H1 (cell line): ENCODE results near the gene GNB1. TPM values are rescaled to one million over a fixed set of nuclear protein-coding genes. Genes with fewer than 3 reads are reported as not detected.

Experiments
- CTCF ChIA-PET: fragments of 300-600 bp; sonication (Branson Sonifier 250); formaldehyde crosslinking; loops from one replicate; lab custom pipeline; 2021; ENCODE audit not compliant: partially characterized antibody; lab: Charles Lee
- POLR2A ChIA-PET: fragments of 300-600 bp; sonication (Branson Sonifier 250); formaldehyde crosslinking; loops from one replicate; lab custom pipeline; 2021; ENCODE audit warnings: inconsistent platforms; ENCODE audit not compliant: partially characterized antibody; lab: Charles Lee
- DNase-seq, 2 experiments: peaks; one replicate each; pipeline versions ENCODE4 v3.0.0 to v3.0.0-alpha.2; 2010 to 2022; ENCODE audit warnings: low spot score in 2 of 2, low read depth in 1 of 2, mixed read lengths in 1 of 2
- FAIRE-seq: peaks from 2 replicates; lab custom pipeline; 2011; peaks lifted over from hg19 to GRCh38; lab: Jason Lieb, UNC
- H2AFZ ChIP-seq: 2 replicates; pipeline ENCODE4 v1.8.1; 2012; ENCODE audit warnings: low read length, inconsistent platforms
- H2AK5ac ChIP-seq: 2 replicates; pipeline ENCODE4 v1.6.1; 2013; ENCODE audit warnings: low read depth, low read length
- H2BK120ac ChIP-seq: replicated peaks from 2 replicates; pipeline ENCODE3; 2013; ENCODE audit warnings: low read depth, low read length, inconsistent platforms
- H2BK12ac ChIP-seq: 2 replicates; pipeline ENCODE4 v1.6.1; 2013; ENCODE audit warnings: low read depth, low read length
- H2BK15ac ChIP-seq: 2 replicates; pipeline ENCODE4 v1.6.1; 2013; ENCODE audit warnings: low read length
- H2BK20ac ChIP-seq: 2 replicates; pipeline ENCODE4 v1.6.1; 2013; ENCODE audit warnings: low read length
- H2BK5ac ChIP-seq: 2 replicates; pipeline ENCODE4 v1.6.1; 2013; ENCODE audit warnings: low read depth, low read length
- H3K14ac ChIP-seq: 2 replicates; pipeline ENCODE4 v1.6.1; 2013; ENCODE audit warnings: inconsistent platforms; ENCODE audit not compliant: insufficient read length
- H3K18ac ChIP-seq: 2 replicates; pipeline ENCODE4 v1.6.1; 2013; ENCODE audit warnings: low read length; ENCODE audit errors: extremely low read depth
- H3K23ac ChIP-seq: 2 replicates; pipeline ENCODE4 v1.6.1; 2013; ENCODE audit warnings: inconsistent platforms; ENCODE audit not compliant: insufficient read length
- H3K23me2 ChIP-seq: 2 replicates; pipeline ENCODE4 v1.6.1; 2013; ENCODE audit warnings: low read depth, low read length
- H3K27ac ChIP-seq: 2 replicates; pipeline ENCODE4 v1.6.1; 2011; ENCODE audit warnings: low read depth, low read length, inconsistent platforms
- H3K27me3 ChIP-seq, 4 experiments: replicated peaks in 1 of 4; 1 replicate in 1 of 4; 2 replicates in 3 of 4; pipeline versions ENCODE4 v1.6.1 to v1.8.1; 2011 to 2013; ENCODE audit warnings: low read length in 3 of 4, mild to moderate bottlenecking in 3 of 4, inconsistent platforms in 2 of 4, mixed read lengths in 2 of 4, moderate library complexity in 1 of 4; ENCODE audit not compliant: control insufficient read depth in 3 of 4, insufficient read depth in 3 of 4; ENCODE audit errors: extremely low read depth in 1 of 4
- H3K36me3 ChIP-seq, 4 experiments: 2 replicates each; pipeline versions ENCODE4 v1.6.1 to v1.8.1; 2011 to 2013; ENCODE audit warnings: mild to moderate bottlenecking in 4 of 4, low read length in 3 of 4, moderate library complexity in 2 of 4, control low read depth in 1 of 4, inconsistent platforms in 1 of 4; ENCODE audit not compliant: insufficient read depth in 4 of 4, control insufficient read depth in 2 of 4
- H3K4ac ChIP-seq: replicated peaks from 2 replicates; pipeline ENCODE3; 2013; ENCODE audit warnings: low read length, low read depth, mixed read lengths, inconsistent platforms; ENCODE audit not compliant: insufficient read length
- H3K4me1 ChIP-seq, 4 experiments: replicated peaks in 1 of 4; 1 replicate in 1 of 4; 2 replicates in 3 of 4; pipeline versions ENCODE4 v1.6.1 to v1.8.1; 2011 to 2013; ENCODE audit warnings: low read length in 3 of 4, inconsistent platforms in 2 of 4, mixed read lengths in 1 of 4; ENCODE audit not compliant: insufficient read depth in 4 of 4, control insufficient read depth in 3 of 4
- H3K4me2 ChIP-seq, 2 experiments: 2 replicates each; pipeline versions ENCODE4 v1.6.1 to v1.8.1; 2011 to 2013; ENCODE audit warnings: low read depth in 2 of 2, low read length in 2 of 2, control low read depth in 1 of 2, inconsistent platforms in 1 of 2, mild to moderate bottlenecking in 1 of 2; ENCODE audit not compliant: insufficient read depth in 1 of 2
- H3K4me3 ChIP-seq, 4 experiments: fragments of 200-600, 300-600 bp in 1 of 4; sonication (generic), shearing (Covaris generic), sonication (Bioruptor Twin) in 1 of 4; 2 replicates each; pipeline versions ENCODE4 v1.5.1 to v1.8.1; 2011 to 2016; ENCODE audit warnings: low read length in 4 of 4, low read depth in 3 of 4, control low read depth in 2 of 4, inconsistent platforms in 2 of 4, mild to moderate bottlenecking in 2 of 4, mixed read lengths in 1 of 4, moderate library complexity in 1 of 4; ENCODE audit not compliant: insufficient read depth in 2 of 4; ENCODE audit errors: extremely low read depth in 1 of 4
- H3K56ac ChIP-seq: replicated peaks from 2 replicates; pipeline ENCODE3; 2013; ENCODE audit warnings: low read depth, mild to moderate bottlenecking, mixed read lengths, low read length, inconsistent platforms; ENCODE audit not compliant: insufficient read length
- H3K79me1 ChIP-seq: 2 replicates; pipeline ENCODE4 v1.6.1; 2013; ENCODE audit warnings: low read depth, low read length, control low read depth
- H3K79me2 ChIP-seq, 2 experiments: 2 replicates each; pipeline versions ENCODE4 v1.6.1 to v1.8.1; 2012 to 2013; ENCODE audit warnings: low read length in 2 of 2, mild to moderate bottlenecking in 2 of 2, inconsistent platforms in 1 of 2; ENCODE audit not compliant: insufficient read depth in 2 of 2, control insufficient read depth in 1 of 2
- H3K9ac ChIP-seq, 4 experiments: replicated peaks in 1 of 4; 1 replicate in 1 of 4; 2 replicates in 3 of 4; pipeline versions ENCODE4 v1.6.1 to v1.8.1; 2011 to 2013; ENCODE audit warnings: low read depth in 3 of 4, low read length in 3 of 4, control low read depth in 2 of 4, mild to moderate bottlenecking in 2 of 4, moderate library complexity in 2 of 4, inconsistent platforms in 1 of 4; ENCODE audit errors: extremely low read depth in 1 of 4
- H3K9me3 ChIP-seq, 2 experiments: 2 replicates each; pipeline versions ENCODE4 v1.6.1 to v1.8.1; 2012 to 2013; ENCODE audit warnings: mild to moderate bottlenecking in 2 of 2, moderate library complexity in 2 of 2, control low read depth in 1 of 2, inconsistent platforms in 1 of 2, low read depth in 1 of 2, low read length in 1 of 2, mixed read lengths in 1 of 2; ENCODE audit not compliant: insufficient read depth in 2 of 2
- H4K20me1 ChIP-seq, 2 experiments: replicated peaks in 1 of 2; 2 replicates each; pipeline versions ENCODE3 to v1.8.1; 2011 to 2013; ENCODE audit warnings: inconsistent platforms in 2 of 2, low read length in 2 of 2, mild to moderate bottlenecking in 1 of 2; ENCODE audit not compliant: insufficient read depth in 2 of 2, control insufficient read depth in 1 of 2
- H4K5ac ChIP-seq: 2 replicates; pipeline ENCODE4 v1.6.1; 2013; ENCODE audit warnings: low read length, low read depth, mixed read lengths, inconsistent platforms; ENCODE audit not compliant: insufficient read length
- H4K8ac ChIP-seq: 2 replicates; pipeline ENCODE4 v1.8.0; 2013; ENCODE audit warnings: mild to moderate bottlenecking, moderate library complexity, low read length, inconsistent platforms; ENCODE audit not compliant: insufficient read depth; ENCODE audit errors: extremely low read depth
- H4K91ac ChIP-seq: replicated peaks from 2 replicates; pipeline ENCODE3; 2013; ENCODE audit warnings: low read length, mixed read lengths, inconsistent platforms; ENCODE audit not compliant: insufficient read length
- BACH1 ChIP-seq: IDR thresholded peaks from 2 replicates; pipeline ENCODE4 v1.6.1; 2012; ENCODE audit warnings: low read length, improper control_type of control experiment
- CEBPB ChIP-seq: IDR thresholded peaks from 2 replicates; pipeline ENCODE4 v1.6.1; 2012; ENCODE audit warnings: low read depth, low read length
- EGR1 ChIP-seq: IDR thresholded peaks from 2 replicates; pipeline ENCODE4 v1.6.1; 2011; ENCODE audit warnings: low read depth, low read length, borderline replicate concordance
- JUN ChIP-seq: IDR thresholded peaks from 2 replicates; pipeline ENCODE4 v1.6.1; 2011; ENCODE audit warnings: low read depth, mild to moderate bottlenecking, improper control_type of control experiment, low read length
- JUND ChIP-seq: IDR thresholded peaks from 2 replicates; pipeline ENCODE4 v1.6.1; 2011; ENCODE audit warnings: mild to moderate bottlenecking, improper control_type of control experiment, low read length
- KDM1A ChIP-seq: fragments of 200-600, 300-600 bp; sonication (generic); IDR thresholded peaks from 2 replicates; pipeline ENCODE4 v1.7.1; 2016; ENCODE audit warnings: mild to moderate bottlenecking, low read length, borderline replicate concordance
- KDM4A ChIP-seq: IDR thresholded peaks from one replicate; pipeline ENCODE4 v1.7.1; 2012; ENCODE audit warnings: low read depth, mild to moderate bottlenecking, moderate library complexity, low read length, inconsistent platforms; ENCODE audit not compliant: severe bottlenecking
- PHF8 ChIP-seq: fragments of 200-600 bp; sonication (generic); conservative IDR thresholded peaks from 2 replicates; pipeline ENCODE4 v1.7.1; 2012; ENCODE audit warnings: low read depth, mild to moderate bottlenecking, inconsistent platforms, low read length, moderate library complexity
- SP1 ChIP-seq: IDR thresholded peaks from 2 replicates; pipeline ENCODE4 v1.6.1; 2011; ENCODE audit warnings: low read depth, low read length
- SP4 ChIP-seq: IDR thresholded peaks from 2 replicates; pipeline ENCODE4 v1.6.1; 2012; ENCODE audit warnings: low read length, inconsistent platforms
- SUZ12 ChIP-seq: fragments of 200-600 bp; sonication (generic); IDR thresholded peaks from 2 replicates; pipeline ENCODE4 v1.6.1; 2012; ENCODE audit warnings: mild to moderate bottlenecking, inconsistent platforms, low read length, moderate library complexity, mixed read lengths
- TAF1 ChIP-seq: IDR thresholded peaks from 2 replicates; pipeline ENCODE4 v1.6.1; 2011; ENCODE audit warnings: mild to moderate bottlenecking, low read depth, low read length
- TEAD4 ChIP-seq: IDR thresholded peaks from 2 replicates; pipeline ENCODE4 v1.6.1; 2012; ENCODE audit warnings: low read depth, low read length, inconsistent platforms, mixed read lengths
- YY1 ChIP-seq: IDR thresholded peaks from 2 replicates; pipeline ENCODE4 v1.6.1; 2011; ENCODE audit warnings: low read depth, mild to moderate bottlenecking, low read length
- WGBS, 2 experiments: shearing (Covaris generic) in 1 of 2; methylation state at CpG; one replicate each; pipeline versions ENCODE4 v1.1.6 to v1.1.7; 2013 to 2015; ENCODE audit warnings: low lambda C conversion rate in 2 of 2, mixed read lengths in 2 of 2, inconsistent platforms in 1 of 2, low coverage in 1 of 2, missing lambda C conversion rate in 1 of 2; ENCODE audit not compliant: insufficient replicate concordance in 2 of 2, insufficient coverage in 1 of 2, insufficient read length in 1 of 2; ENCODE audit errors: extremely low coverage in 1 of 2, missing lambda C conversion rate in 1 of 2; 5-methylcytosine and 5-hydroxymethylcytosine counted together
- polyA plus RNA-seq, 7 experiments: library from polyadenylated mRNA; depleted of rRNA in 3 of 7; stranded (reverse) in 5 of 7; unstranded in 2 of 7; fragments of >200 nt in 5 of 7; fragments of 200-250 nt in 2 of 7; gene quantifications; 1 replicate in 5 of 7; 2 replicates in 1 of 7; 4 replicates in 1 of 7; pipeline versions ENCODE4 v1.2.1 to v1.2.3, GENCODE V29; 2011 to 2013; ENCODE audit warnings: missing spikeins in 2 of 7, mixed read lengths in 2 of 7
- total RNA-seq: library from RNA; stranded (reverse); fragmentation: NEBNext Ultra II Directional; extraction: Animal tissue kit (Norgen Biotek cat#: 25700); gene quantifications from 2 replicates; pipeline ENCODE4 v1.2.1, GENCODE V29; 2021

GNB1 gene
- total and polyA plus RNA-seq, 2 of the 8 experiments (the other 6 are each of a cell fraction or from before 2014, with no cell fraction given) = 343 to 382 TPM

GRCh38 chr1:1889847-1890505, 911 bp downstream of the GNB1 start:
- no peak overlapping the region for H3K23ac ChIP-seq
- H3K14ac ChIP-seq = no peak overlapping the region
- H3K9me3 ChIP-seq = no peaks in the 10 kb centered on the region
- peak overlapping the region; percentile 70 to 94 (median 88) for H3K9ac ChIP-seq
- H4K91ac ChIP-seq = peak overlapping the region; percentile 98
- H2BK120ac ChIP-seq = peak overlapping the region; percentile 72
- peak overlapping the region; percentile 76 to 98 (median 89) for H3K4me3 ChIP-seq
- H2BK12ac ChIP-seq = no peak overlapping the region
- H2BK15ac ChIP-seq = no peak overlapping the region
- CTCF ChIA-PET = interaction anchor here (1.6 kb wide), 1 partner anchor 157 kb away, joined by 4 read pairs; no protein-coding TSS in a partner anchor
- no peak overlapping the region for H2AFZ ChIP-seq
- no peaks in the 10 kb centered on the region for H3K36me3 ChIP-seq
- peak overlapping the region; percentile 65 to 73 for H3K4me2 ChIP-seq
- H3K23me2 ChIP-seq = peaks cover 7% of the 10 kb centered on the region; the same call in 1 of the 2 replicates
- H4K20me1 ChIP-seq = peaks cover 9% of the 10 kb centered on the region in 2 experiments
- peak overlapping the region; percentile 55; the same call in 1 of the 2 replicates for H3K27ac ChIP-seq
- peak overlapping the region; percentile 69 for H3K4ac ChIP-seq
- H3K4me1 ChIP-seq = peaks cover 0 to 18% (median 13%) of the 10 kb centered on the region in 4 experiments; a peak in 6 of 7 replicates
- peak overlapping the region; percentile 86 for H3K56ac ChIP-seq
- no peak overlapping the region for H2BK20ac ChIP-seq
- H3K79me1 ChIP-seq = no peaks in the 10 kb centered on the region; the same call in 1 of the 2 replicates
- peak overlapping the region; percentile 96 for H4K8ac ChIP-seq
- DNase-seq (no peak), FAIRE-seq (no peak)
- H4K5ac ChIP-seq = no peak overlapping the region
- H3K18ac ChIP-seq = peak overlapping the region; percentile 87
- WGBS, 2 experiments = 0% methylated on average over 54 of the region's 88 CpGs; no CpG with 5 or more reads in 1 of the 2 experiments
- H2AK5ac ChIP-seq = no peak overlapping the region
- H3K79me2 ChIP-seq = peaks cover 44 to 51% of the 10 kb centered on the region in 2 experiments
- 0 out of 2 replicates have a peak overlapping the region, but pooled peaks have one; percentile 66 for H2BK5ac ChIP-seq
- no peaks in the 10 kb centered on the region; a peak in 3 of 7 replicates for H3K27me3 ChIP-seq
- POLR2A ChIA-PET = interaction anchor here (0.8 to 4.9 kb wide), 8 partner anchors 10 to 110 kb away, joined by 3 to 32 read pairs (median 16); partner anchors contain the start of gene NADK
- TF ChIP-seq SUZ12 = no peak
- TF ChIP-seq KDM4A = peak; percentile 48
- peak; percentile 63 for TF ChIP-seq PHF8
- no peak for TF ChIP-seq EGR1
- TF ChIP-seq YY1 = peak; percentile 88
- TF ChIP-seq BACH1 = peak; percentile 39; the same call in 1 of the 2 replicates
- TF ChIP-seq JUN = no peak
- no peak for TF ChIP-seq TEAD4
- TF ChIP-seq SP4 = no peak
- TF ChIP-seq TAF1 = peak; percentile 64
- TF ChIP-seq CEBPB = no peak
- peak; percentile 75 for TF ChIP-seq KDM1A
- TF ChIP-seq JUND = no peak
- TF ChIP-seq SP1 = no peak
